NCI-H2227 treated with DMSO at 0.1 percent for 48 hours (cell line): ENCODE data around the gene KCNC3.

Experiments used
- DNase-seq: peaks from one replicate; lab custom pipeline; 2025; lab: John Stamatoyannopoulos, UW

The KCNC3 gene

GRCh38 chr19:50275577-50276368, 53.4 kb downstream of the KCNC3 start:
- no peak for DNase-seq

- DNase-seq: no peak
Observed at GRCh38 chr19:50273821-50274220, 55.4 kb downstream of the KCNC3 start.

DNA sequence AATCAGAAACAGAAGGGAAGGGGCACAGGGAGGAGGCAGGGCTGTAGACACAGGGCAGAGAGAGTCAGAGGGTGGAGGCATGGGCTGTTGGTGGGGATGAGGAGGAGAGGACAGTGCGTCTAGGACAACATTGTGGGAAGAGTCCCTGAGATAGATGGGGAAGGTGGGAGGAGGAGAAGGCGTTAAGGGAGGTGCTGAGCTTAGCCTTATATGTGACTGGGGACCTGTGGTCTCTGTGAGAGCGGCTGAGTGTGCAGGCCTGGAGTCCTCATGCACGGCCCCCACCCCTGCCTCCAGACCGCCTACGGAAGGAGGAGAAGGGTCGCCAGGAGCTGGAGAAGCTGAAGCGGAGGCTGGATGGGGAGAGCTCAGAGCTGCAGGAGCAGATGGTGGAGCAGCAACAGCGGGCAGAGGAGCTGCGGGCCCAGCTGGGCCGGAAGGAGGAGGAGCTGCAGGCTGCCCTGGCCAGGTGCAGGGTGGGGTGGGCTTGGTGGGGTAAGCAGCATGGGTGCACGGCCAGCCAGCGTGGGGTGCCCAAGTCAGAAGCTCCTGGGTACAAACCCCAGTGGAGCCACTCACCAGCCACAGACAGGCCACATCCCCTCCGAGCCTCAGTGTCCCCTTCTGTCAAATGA, 56.8 kb downstream of the KCNC3 start:
- DNase-seq: no peak

GRCh38 chr19:50269653-50270052, 59.5 kb downstream of the KCNC3 start:
- no peak for DNase-seq

DNA sequence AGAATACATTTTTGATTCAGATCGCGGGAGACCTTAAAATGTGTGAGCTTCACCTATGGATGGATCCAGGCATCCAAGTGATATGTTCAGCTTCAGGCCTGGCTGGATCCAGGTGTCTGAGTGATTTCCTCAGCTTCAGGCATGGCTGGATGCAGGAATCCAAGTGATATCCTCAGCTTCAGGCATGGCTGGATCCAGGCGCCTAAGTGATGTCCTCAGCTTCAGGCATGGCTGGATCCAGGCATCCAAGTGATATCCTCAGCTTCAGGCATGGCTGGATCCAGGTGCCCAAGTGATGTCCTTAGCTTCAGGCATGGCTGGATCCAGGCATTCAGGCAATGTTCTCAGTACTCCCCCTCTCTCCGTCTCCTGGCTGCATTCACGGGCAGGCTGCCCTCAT, 60.7 kb downstream of the KCNC3 start:
- no peak for DNase-seq

GRCh38 chr19:50268041-50268440, 61.1 kb downstream of the KCNC3 start:
- DNase-seq: no peak

DNA sequence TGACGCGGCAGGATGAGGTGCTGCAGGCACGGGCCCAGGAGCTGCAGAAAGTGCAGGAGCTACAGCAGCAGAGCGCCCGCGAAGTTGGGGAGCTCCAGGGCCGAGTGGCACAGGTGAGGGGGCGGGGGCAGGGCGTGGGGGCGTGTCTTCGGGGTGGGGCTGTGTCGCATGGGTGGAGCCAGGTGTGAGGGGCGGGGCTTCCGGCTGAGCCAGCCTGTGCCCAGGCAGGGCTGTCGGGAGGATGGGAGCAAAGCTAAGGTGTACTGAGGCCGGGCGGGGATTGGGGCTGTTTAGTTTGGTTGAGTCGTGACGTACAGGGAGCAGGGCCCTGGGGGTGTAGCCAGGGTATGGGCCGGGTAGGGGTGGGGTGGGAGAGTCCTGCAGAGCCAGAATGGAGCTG, 62.3 kb downstream of the KCNC3 start:
- DNase-seq: no peak

- no peak for DNase-seq
Observed at GRCh38 chr19:50266041-50266440, 63.1 kb downstream of the KCNC3 start.

DNA sequence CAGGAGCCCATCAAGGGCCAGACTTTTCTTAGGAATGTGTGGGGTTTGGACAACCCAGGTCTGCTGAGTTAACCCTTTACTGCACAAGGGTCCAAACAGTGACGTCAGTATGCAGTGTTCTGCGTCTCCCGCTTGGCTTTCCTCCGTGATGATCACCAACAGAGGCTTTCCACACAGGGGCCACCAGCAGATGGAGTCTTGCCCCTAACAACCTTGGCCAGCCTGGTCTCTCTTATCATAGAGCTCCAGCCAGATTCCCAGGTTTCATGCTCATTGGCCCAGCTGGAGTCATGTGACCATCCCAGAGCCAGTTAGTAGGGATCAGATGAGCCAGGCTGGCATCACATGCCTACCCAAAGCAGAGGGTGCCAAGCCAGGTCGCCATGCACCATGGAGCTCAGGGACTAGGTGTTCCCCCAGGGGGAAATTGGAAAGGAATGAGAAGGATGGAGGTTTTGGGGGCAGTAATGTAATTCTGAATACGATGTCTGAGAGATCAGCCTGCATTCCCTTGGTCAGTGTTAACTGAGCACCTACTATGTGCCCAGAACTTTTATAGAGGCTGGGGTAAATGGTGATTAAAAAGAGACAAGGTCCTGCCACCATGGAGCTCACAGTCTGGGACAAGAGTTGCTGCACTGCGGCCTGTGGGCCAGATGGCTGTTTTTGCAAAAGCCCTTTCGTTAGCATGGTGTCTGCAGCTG, 64.5 kb downstream of the KCNC3 start:
- no peak for DNase-seq

- no peak for DNase-seq
Observed at GRCh38 chr19:50263176-50263575, 66.0 kb downstream of the KCNC3 start.
